ENCODE results near the gene ZNF679.
A peak's percentile ranks its signal among the peaks of the same experiment; 100 is the strongest.
"Not testable (repeated sequence)": the region's sequence is repeated elsewhere in the genome, so short reads cannot be mapped to it uniquely, and the experiment has no call there.

The ZNF679 gene

GRCh38 chr7:64312826-64313225, 84.6 kb downstream of the ZNF679 start:
- DNase-seq, result no peak

- peak; percentile 98 for DNase-seq
Observed at GRCh38 chr7:64313740-64314491, 85.6 kb downstream of the ZNF679 start, which contains the start of gene ZNF736. TSS of gene ZNF736 (plus strand) at chr7:64313961. CDS start at chr7:64314151, 190 bp downstream.

- DNase-seq, result peak; percentile 46
Observed at GRCh38 chr7:64314566-64314965, 86.3 kb downstream of the ZNF679 start.

- DNase-seq, result not testable (repeated sequence)
Observed at GRCh38 chr7:64316031-64316742, 87.9 kb downstream of the ZNF679 start.
